Vagina (tissue), 2 donors: ENCODE results near the gene SELPLG. TPM values are rescaled to one million over a fixed set of nuclear protein-coding genes. Genes with fewer than 3 reads are reported as not detected.

Experiments
- DNase-seq, 2 donors: peaks; one replicate each; pipeline ENCODE4 v3.0.0-alpha.2; 2017; ENCODE audit errors: extremely low spot score in 2 of 2
- H3K27ac ChIP-seq: fragments of 200-600 bp; sonication (generic); one replicate; pipeline ENCODE4 v1.5.1; 2019
- H3K27me3 ChIP-seq: fragments of 200-600 bp; sonication (generic); one replicate; pipeline ENCODE4 v1.5.1; 2019
- H3K36me3 ChIP-seq, 2 donors: fragments of 200-600 bp; sonication (generic); one replicate each; pipeline ENCODE4 v1.5.1; 2017 to 2019
- H3K4me1 ChIP-seq: fragments of 200-600 bp; sonication (generic); one replicate; pipeline ENCODE4 v1.5.1; 2019
- H3K4me3 ChIP-seq, 2 donors: fragments of 200-600 bp; sonication (generic); 1 replicate in 1 of 2; 2 replicates in 1 of 2; pipeline ENCODE4 v1.5.1; 2016 to 2019
- H3K9me3 ChIP-seq: fragments of 200-600 bp; sonication (generic); one replicate; pipeline ENCODE4 v1.5.1; 2019
- POLR2A ChIP-seq, 2 donors: fragments of 450-650 bp; IDR thresholded peaks; one replicate each; pipeline ENCODE4 v1.6.1; 2017; ENCODE audit warnings: antibody characterized with exemption in 2 of 2, mild to moderate bottlenecking in 2 of 2, moderate library complexity in 2 of 2
- POLR2AphosphoS5 ChIP-seq, 2 donors: sonication (generic); formaldehyde crosslinking; IDR thresholded peaks; one replicate each; pipeline ENCODE4 v1.9.0; 2017; ENCODE audit warnings: antibody characterized with exemption in 2 of 2, mild to moderate bottlenecking in 2 of 2, low read depth in 1 of 2; ENCODE audit not compliant: insufficient read depth in 1 of 2
- intact Hi-C: fragments of 100-400 bp; cut with DNase I; formaldehyde crosslinking; loops from one replicate; pipeline ENCODE4 v1.15.1; 2023
- total RNA-seq: library from RNA; depleted of rRNA; stranded (reverse); fragments of >200 nt; gene quantifications from one replicate; pipeline ENCODE4 v1.2.3, GENCODE V29; 2016
- TF ChIP-seq, protein P1 (sequence below), 3 experiments: fragments of 450-650 bp in 2 of 3; fragments of 200-600 bp in 1 of 3; sonication (generic) in 1 of 3; IDR thresholded peaks; one replicate each; pipeline ENCODE4 v1.5.1; 2017 to 2019; ENCODE audit warnings: antibody characterized with exemption in 3 of 3, mild to moderate bottlenecking in 2 of 3, moderate library complexity in 2 of 3

The SELPLG gene
- total RNA-seq, 1 donor from 2014 or later = 14.2 TPM

DNA sequence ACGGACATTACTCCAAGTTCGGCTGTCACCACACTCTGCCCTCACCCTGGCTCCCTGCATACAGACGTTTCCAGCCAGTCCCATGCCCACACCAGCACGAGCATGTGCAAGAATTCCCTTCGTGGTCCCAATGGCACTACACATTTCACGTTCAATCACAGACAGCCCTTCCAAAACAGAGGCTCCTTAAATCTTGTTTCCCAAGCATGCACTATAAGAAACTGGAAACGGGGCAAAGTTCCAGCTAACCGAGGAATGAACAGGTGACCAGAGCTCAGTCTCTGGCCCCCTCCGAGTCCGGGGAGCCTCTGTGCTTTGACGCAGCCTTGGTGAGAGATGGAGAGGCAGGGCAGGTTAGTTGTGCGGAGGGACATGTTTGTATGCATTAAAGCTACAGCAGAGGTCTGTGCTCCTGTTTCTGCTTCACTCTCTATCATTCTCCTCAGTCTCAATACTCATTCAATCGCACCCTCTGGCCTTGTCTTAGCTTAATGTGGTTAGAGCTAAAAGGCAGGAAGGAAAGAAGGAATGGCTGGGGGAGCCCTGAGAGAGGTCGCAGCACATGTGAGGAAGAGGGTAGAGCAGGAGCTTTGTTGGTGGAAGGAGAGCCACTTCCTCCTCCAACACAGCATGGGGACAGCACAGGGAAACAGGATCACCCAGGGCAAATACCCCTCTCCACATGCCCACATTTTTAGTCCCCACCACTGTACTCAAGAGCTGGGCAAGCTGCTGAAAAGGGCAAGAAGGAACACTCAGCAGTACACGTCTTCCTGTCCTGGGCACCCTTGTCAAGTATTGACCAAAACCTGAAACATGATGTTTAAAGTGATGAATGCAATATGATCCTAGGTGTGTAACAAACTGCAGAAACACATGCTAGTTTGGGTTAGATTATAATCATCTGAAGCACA is 12.2 kb upstream of the SELPLG start:
- Histone ChIP-seq H3K4me3 (no peak overlapping the region), H3K9me3 (no peaks in the 10 kb centered on the region), H3K27me3 (no peaks in the 10 kb centered on the region), H3K27ac (no peak overlapping the region), H3K4me1 (peaks cover 6% of the 10 kb centered on the region), H3K36me3 (peaks cover 0 to 52% of the 10 kb centered on the region in 2 donors)
- TF ChIP-seq, protein P1, sequence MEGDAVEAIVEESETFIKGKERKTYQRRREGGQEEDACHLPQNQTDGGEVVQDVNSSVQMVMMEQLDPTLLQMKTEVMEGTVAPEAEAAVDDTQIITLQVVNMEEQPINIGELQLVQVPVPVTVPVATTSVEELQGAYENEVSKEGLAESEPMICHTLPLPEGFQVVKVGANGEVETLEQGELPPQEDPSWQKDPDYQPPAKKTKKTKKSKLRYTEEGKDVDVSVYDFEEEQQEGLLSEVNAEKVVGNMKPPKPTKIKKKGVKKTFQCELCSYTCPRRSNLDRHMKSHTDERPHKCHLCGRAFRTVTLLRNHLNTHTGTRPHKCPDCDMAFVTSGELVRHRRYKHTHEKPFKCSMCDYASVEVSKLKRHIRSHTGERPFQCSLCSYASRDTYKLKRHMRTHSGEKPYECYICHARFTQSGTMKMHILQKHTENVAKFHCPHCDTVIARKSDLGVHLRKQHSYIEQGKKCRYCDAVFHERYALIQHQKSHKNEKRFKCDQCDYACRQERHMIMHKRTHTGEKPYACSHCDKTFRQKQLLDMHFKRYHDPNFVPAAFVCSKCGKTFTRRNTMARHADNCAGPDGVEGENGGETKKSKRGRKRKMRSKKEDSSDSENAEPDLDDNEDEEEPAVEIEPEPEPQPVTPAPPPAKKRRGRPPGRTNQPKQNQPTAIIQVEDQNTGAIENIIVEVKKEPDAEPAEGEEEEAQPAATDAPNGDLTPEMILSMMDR (IDR thresholded peaks at IDR 0.05) = no peak
- TF ChIP-seq POLR2AphosphoS5 (IDR thresholded peaks at IDR 0.05; ENCODE audit: insufficient read depth in 1 of 2, low read depth in 1 of 2) (no peak), POLR2A (IDR thresholded peaks at IDR 0.05) (no peak)
- intact Hi-C loops = no loop called here
- DNase-seq = no peak

DNA sequence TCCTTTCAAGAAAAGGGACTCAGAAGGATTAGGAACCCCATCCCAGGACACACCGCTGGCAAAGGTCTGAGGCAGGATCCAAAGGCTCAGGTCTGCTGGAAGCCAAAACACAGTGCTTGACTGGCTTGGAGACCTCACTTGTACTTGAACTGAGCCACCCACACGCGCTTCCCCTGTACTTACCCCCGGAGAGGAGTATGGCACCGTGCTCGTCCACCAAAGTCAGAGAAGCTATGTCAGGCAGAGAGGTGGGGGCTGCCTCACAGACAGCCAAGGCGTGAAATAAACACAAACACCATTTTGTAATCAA is 11.1 kb upstream of the SELPLG start:
- Histone ChIP-seq H3K27me3 (no peaks in the 10 kb centered on the region), H3K27ac (no peak overlapping the region), H3K4me1 (peaks cover 6% of the 10 kb centered on the region), H3K9me3 (no peaks in the 10 kb centered on the region), H3K36me3 (peaks cover 0 to 44% of the 10 kb centered on the region in 2 donors), H3K4me3 (no peak overlapping the region)
- TF ChIP-seq POLR2AphosphoS5 (IDR thresholded peaks at IDR 0.05; ENCODE audit: insufficient read depth in 1 of 2, low read depth in 1 of 2) = no peak
- TF ChIP-seq, protein P1 (IDR thresholded peaks at IDR 0.05) = no peak
- no peak for TF ChIP-seq POLR2A (IDR thresholded peaks at IDR 0.05)
- intact Hi-C loops = no loop called here
- DNase-seq = no peak

DNA sequence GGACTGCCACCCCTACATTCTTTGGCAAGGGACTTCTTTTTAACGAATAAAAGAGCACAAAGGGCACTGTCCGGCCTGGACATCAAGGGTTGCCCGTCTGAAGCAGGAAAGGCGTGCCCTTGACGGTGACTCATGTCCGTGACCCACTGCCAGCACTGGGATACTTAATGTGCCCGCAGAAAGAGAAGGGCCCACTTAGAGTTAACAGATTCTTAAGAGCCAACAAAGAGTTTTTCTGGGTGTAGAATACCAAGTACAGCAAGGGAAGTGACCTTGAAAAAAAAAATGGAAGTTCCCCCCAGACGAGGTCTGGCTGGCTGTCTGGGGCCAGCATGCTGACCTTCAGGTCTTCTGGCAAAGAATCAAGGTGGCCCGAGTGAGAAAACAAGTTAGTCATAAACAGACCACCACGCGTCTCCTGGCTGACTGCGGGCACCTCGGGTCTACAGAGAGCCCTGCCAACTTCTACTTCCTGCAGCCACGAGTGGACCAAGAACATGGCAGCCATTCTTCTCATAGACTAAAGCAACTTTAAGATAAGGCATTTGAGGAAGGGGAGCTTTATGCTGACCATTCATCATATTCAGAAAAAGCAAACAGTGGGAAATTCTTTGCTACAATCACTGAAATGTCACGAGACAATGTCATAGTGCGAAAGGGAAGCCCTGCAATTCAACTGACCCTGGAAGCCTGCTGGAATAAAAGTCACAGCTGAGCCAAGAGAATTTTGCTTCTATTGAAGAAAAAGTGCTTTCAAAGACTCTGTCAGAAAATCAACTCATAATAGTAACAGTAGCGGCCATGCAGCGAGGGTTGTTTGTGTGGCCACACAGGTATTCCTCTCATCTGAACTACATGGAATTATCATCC is 10.5 kb upstream of the SELPLG start:
- H3K9me3 ChIP-seq = no peaks in the 10 kb centered on the region
- H3K36me3 ChIP-seq = peaks cover 0 to 38% of the 10 kb centered on the region in 2 donors
- H3K27me3 ChIP-seq = no peaks in the 10 kb centered on the region
- no peak overlapping the region for H3K27ac ChIP-seq
- H3K4me1 ChIP-seq = peaks cover 6% of the 10 kb centered on the region
- DNase-seq = no peak
- intact Hi-C loops = no loop called here
- TF ChIP-seq POLR2A (IDR thresholded peaks at IDR 0.05) = no peak
- TF ChIP-seq, protein P1 (IDR thresholded peaks at IDR 0.05) = no peak
- TF ChIP-seq POLR2AphosphoS5 (IDR thresholded peaks at IDR 0.05; ENCODE audit: insufficient read depth in 1 of 2, low read depth in 1 of 2) = peak in 1 of 2 donors; percentile 46
- H3K4me3 ChIP-seq = no peak overlapping the region

DNA sequence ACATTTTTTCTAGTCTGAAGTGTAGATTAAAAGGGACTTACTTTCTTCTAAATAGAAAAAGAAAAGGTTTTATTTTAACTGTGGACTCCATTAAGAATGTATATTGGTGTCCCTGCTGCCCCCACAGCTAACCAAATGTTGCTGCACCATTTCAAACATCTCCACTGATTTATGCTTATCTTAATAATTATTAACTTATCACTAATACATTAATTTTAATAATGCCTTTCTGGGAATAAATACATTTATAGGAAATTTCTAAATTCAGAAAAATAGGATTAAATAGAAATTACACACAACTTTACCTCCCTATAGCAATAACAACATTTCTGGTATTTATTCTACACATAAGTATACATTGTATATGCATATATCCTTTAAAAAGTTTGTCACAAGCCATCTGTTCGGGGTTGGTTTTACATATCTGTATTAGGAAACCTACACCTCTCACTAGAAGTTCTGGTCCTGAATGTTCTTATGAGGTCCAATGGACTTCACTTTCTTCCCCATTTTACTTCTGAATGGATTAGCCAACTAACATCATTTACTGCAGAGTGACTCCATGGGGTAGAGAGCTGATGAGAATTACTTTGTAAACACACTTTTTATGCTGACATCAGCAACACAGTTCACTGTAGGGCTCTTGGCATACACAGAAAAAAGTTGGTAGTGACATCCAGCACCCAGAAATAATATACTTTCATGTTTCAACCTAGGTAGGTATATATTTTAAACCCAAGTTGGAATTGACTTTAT is 9.4 kb upstream of the SELPLG start:
- Histone ChIP-seq H3K27me3 (no peaks in the 10 kb centered on the region), H3K4me1 (peaks cover 13% of the 10 kb centered on the region), H3K4me3 (no peak overlapping the region), H3K27ac (no peak overlapping the region), H3K9me3 (no peaks in the 10 kb centered on the region), H3K36me3 (peaks cover 0 to 28% of the 10 kb centered on the region in 2 donors)
- TF ChIP-seq POLR2AphosphoS5 (IDR thresholded peaks at IDR 0.05; ENCODE audit: insufficient read depth in 1 of 2, low read depth in 1 of 2) (no peak), POLR2A (IDR thresholded peaks at IDR 0.05) (no peak)
- TF ChIP-seq, protein P1 (IDR thresholded peaks at IDR 0.05) = no peak
- intact Hi-C loops = no loop called here
- no peak for DNase-seq
